Activated CD4-positive, alpha-beta memory T cell treated with anti-CD3 and anti-CD28 coated beads for 36 hours (primary cell): ENCODE data around the gene SLC25A24. TPM values are rescaled to one million over a fixed set of nuclear protein-coding genes. Genes with fewer than 3 reads are reported as not detected.

Experiments used
- CTCF ChIA-PET: fragments of 350-600 bp; sonication (Branson Sonifier 250); formaldehyde crosslinking; loops from one replicate; lab custom pipeline; 2021; ENCODE audit warnings: antibody characterized with exemption, inconsistent platforms; lab: Charles Lee
- POLR2A ChIA-PET: fragments of 350-600 bp; sonication (Branson Sonifier 250); formaldehyde crosslinking; loops from one replicate; lab custom pipeline; 2021; ENCODE audit warnings: antibody characterized with exemption; lab: Charles Lee
- DNase-seq: peaks from one replicate; pipeline ENCODE4 v3.0.0-alpha.2; 2020
- H3K27ac Mint-ChIP-seq: one replicate; pipeline ENCODE4 v1.8.0; 2021; ENCODE audit warnings: mixed read lengths
- H3K27me3 Mint-ChIP-seq: one replicate; pipeline ENCODE4 v1.8.0; 2021; ENCODE audit warnings: mixed read lengths
- H3K36me3 Mint-ChIP-seq: one replicate; pipeline ENCODE4 v1.8.0; 2021; ENCODE audit warnings: mixed read lengths
- H3K4me1 Mint-ChIP-seq: one replicate; pipeline ENCODE4 v1.8.0; 2021; ENCODE audit warnings: low read depth, mixed read lengths
- H3K4me3 Mint-ChIP-seq: one replicate; pipeline ENCODE4 v1.8.0; 2021; ENCODE audit warnings: mild to moderate bottlenecking, mixed read lengths
- H3K9me3 Mint-ChIP-seq: one replicate; pipeline ENCODE4 v1.8.0; 2021; ENCODE audit warnings: mixed read lengths
- intact Hi-C: fragments of 100-400 bp; cut with micrococcal nuclease; formaldehyde crosslinking; loops from one replicate; pipeline ENCODE4 v1.15.1; 2023
- total RNA-seq, 2 experiments: library from RNA; stranded (reverse); gene quantifications; one replicate each; pipeline ENCODE4 v1.2.3, GENCODE V29; 2021

Gene SLC25A24
- total RNA-seq, 2 experiments from 2014 or later = 18.1 to 19.4 TPM

GRCh38 chr1:108129999-108130398 lies 70.1 kb downstream of the SLC25A24 start:
- no peak for DNase-seq
- peaks cover 9% of the 10 kb centered on the region for H3K9me3 Mint-ChIP-seq
- peaks cover 4% of the 10 kb centered on the region for H3K4me1 Mint-ChIP-seq
- POLR2A ChIA-PET = no interaction called here
- intact Hi-C loops = loop anchor here (5.0 kb wide), 2 partner anchors 48 to 168 kb away; no protein-coding TSS in a partner anchor
- H3K27ac Mint-ChIP-seq = no peak overlapping the region
- H3K36me3 Mint-ChIP-seq = peaks cover 14% of the 10 kb centered on the region
- H3K4me3 Mint-ChIP-seq = no peak overlapping the region
- CTCF ChIA-PET = interaction anchor here (0.6 to 9.2 kb wide), 2 partner anchors 7 to 349 kb away, joined by 6 to 423 read pairs; no protein-coding TSS in a partner anchor
- no peaks in the 10 kb centered on the region for H3K27me3 Mint-ChIP-seq

DNA sequence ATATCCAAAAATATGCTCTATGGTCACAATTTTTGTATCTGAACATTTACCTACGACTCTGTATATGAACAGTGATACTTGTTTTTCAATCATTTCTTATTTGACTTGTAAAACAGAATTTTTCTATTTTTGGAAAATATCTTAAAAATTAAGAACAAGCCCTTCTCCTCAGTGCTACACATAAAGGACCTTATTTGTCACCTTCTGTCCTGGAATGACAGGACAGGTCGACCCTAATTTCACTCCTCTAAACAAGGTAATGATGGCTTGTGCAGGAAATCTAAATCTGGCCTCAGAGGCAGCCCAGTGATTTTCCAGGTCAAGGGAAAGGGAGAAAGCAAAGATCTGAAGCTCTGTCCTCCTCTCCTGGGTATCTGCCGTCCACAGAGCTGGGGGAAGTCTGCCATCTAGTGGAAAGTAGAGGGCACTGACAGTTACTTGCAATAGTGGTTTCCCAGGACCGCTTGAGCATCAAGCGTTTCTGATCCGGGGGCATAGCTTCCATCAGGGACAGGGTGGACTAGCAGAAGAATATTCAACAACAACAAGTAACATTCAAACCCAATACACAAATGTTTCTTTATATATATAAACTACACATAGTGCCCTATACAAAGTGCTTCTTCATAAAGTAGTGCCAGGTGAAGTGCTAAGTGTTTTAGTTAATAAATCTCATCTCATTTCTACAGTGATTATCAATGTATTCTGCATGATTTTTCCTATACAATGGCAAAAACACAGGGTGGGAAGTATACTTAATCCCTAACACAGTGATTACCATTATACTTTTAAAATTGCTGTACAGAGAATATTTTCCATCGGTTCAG lies 74.6 kb downstream of the SLC25A24 start:
- intact Hi-C loops = loop anchor here (1.0 to 5.0 kb wide), 5 partner anchors 43 to 343 kb away; no protein-coding TSS in a partner anchor

DNA sequence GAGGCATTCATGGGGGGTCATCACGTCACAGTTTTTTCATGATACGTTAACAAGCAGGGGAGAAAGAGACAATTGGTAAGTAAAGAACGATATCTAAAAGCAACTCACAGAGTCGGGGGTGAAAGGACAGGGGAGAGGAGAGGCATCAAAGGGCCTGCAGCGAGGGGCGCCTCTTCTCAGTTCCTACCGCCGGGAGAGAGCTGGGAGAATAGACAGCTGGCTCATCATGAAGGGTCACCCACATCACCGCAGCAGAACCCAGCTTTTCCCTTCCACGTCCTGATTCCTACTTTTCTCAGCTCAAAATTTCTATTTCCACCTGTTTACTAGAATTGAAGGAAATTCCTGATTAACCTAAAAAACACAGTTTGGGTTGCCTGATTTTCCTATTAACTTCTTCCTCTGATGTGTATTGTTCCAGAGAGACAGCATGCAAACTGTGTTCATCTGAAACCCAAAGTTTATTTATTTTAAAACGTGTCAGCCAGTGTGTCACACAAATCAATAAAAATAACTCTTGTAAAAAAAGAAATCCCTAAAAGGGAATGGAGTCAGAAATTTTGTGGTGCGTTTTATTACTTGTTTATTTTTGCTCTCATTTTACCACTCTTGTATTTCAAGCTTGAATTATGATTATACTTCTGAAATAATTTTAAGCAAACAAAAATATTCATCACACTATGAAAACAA lies 75.4 kb downstream of the SLC25A24 start:
- DNase-seq = no peak
- intact Hi-C loops = loop anchor here (1.0 to 5.0 kb wide), 5 partner anchors 42 to 342 kb away; no protein-coding TSS in a partner anchor
- Mint-ChIP-seq H3K4me3 (no peak overlapping the region), H3K27ac (no peak overlapping the region), H3K36me3 (no peaks in the 10 kb centered on the region), H3K9me3 (no peaks in the 10 kb centered on the region), H3K27me3 (peaks cover 5% of the 10 kb centered on the region), H3K4me1 (peaks cover 4% of the 10 kb centered on the region)
- POLR2A ChIA-PET = interaction anchor here (2.4 kb wide), 1 partner anchor 343 kb away, joined by 6 read pairs; no protein-coding TSS in a partner anchor
- CTCF ChIA-PET = interaction anchor here (0.6 to 9.2 kb wide), 31 partner anchors 11 to 694 kb away, joined by 3 to 423 read pairs (median 4); partner anchors contain the start of genes SLC25A24 and VAV3

More for the DNA sequence above, 74.6 kb downstream of the SLC25A24 start:
- Mint-ChIP-seq H3K4me1 (peaks cover 4% of the 10 kb centered on the region), H3K27ac (no peak overlapping the region), H3K36me3 (no peaks in the 10 kb centered on the region), H3K9me3 (no peaks in the 10 kb centered on the region), H3K4me3 (no peak overlapping the region), H3K27me3 (no peaks in the 10 kb centered on the region)
- POLR2A ChIA-PET = interaction anchor here (2.4 kb wide), 1 partner anchor 343 kb away, joined by 6 read pairs; no protein-coding TSS in a partner anchor
- DNase-seq = peak; percentile 71
- CTCF ChIA-PET = interaction anchor here (0.6 to 9.2 kb wide), 35 partner anchors 11 to 695 kb away, joined by 3 to 423 read pairs (median 4); partner anchors contain the start of genes SLC25A24 and VAV3

DNA sequence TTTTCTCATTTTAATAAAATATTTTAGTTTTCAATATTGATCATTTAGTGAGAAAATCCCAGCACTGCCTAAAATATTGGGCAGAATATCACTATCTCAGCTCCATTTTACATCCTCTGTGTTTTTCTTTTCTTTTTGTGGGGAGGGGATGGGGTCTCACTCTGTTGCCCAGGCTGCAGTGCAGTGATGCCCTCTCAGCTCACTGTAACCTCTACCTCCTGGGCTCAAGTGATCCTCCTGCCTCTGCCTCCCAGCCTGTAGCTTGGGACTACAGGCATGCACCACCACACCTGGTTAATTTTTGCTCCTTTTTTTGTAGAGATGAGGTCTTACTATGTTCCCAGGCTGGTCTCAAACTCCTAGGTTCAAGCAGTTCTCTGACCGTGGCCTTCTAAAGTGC lies 76.1 kb downstream of the SLC25A24 start:
- no peak for DNase-seq
- H3K4me1 Mint-ChIP-seq = peaks cover 4% of the 10 kb centered on the region
- H3K27ac Mint-ChIP-seq = no peak overlapping the region
- no peaks in the 10 kb centered on the region for H3K9me3 Mint-ChIP-seq
- H3K4me3 Mint-ChIP-seq = no peak overlapping the region
- intact Hi-C loops = no loop called here
- peaks cover 5% of the 10 kb centered on the region for H3K27me3 Mint-ChIP-seq
- POLR2A ChIA-PET = no interaction called here
- H3K36me3 Mint-ChIP-seq = no peaks in the 10 kb centered on the region
- CTCF ChIA-PET = interaction anchor here (0.9 to 9.2 kb wide), 10 partner anchors 18 to 693 kb away, joined by 3 to 423 read pairs (median 6); partner anchors contain the start of gene VAV3

GRCh38 chr1:108121358-108122143 lies 78.6 kb downstream of the SLC25A24 start:
- Mint-ChIP-seq H3K36me3 (no peaks in the 10 kb centered on the region), H3K4me1 (peaks cover 8% of the 10 kb centered on the region), H3K9me3 (no peaks in the 10 kb centered on the region), H3K27ac (no peak overlapping the region), H3K27me3 (peaks cover 5% of the 10 kb centered on the region), H3K4me3 (no peak overlapping the region)
- ChIA-PET POLR2A (no interaction called here), CTCF (interaction anchor here (0.6 to 1.7 kb wide), 2 partner anchors 337 to 339 kb away, joined by 3 to 7 read pairs; no protein-coding TSS in a partner anchor)
- intact Hi-C loops = no loop called here
- DNase-seq = no peak

DNA sequence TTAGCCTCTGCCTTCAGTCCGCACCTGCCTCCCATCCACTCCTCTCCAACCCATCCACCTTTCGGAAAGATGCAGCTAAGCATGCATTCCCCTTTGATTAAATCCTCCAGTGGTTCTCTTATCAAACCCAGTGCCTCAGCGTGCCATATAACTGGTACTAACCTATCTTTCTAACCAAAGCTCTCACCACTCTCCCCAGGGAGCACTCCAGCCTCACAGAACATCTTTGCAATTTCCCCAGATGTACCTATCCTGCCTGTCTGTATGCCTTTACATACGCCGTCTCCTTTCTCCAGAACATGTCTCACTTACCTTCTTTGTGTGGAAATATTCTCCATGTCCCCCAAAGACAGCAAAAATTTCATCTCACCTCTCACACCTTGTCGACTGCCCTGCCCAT lies 80.0 kb downstream of the SLC25A24 start:
- DNase-seq = no peak
- intact Hi-C loops = no loop called here
- H3K4me1 Mint-ChIP-seq = peaks cover 4% of the 10 kb centered on the region
- ChIA-PET CTCF (interaction anchor here (1.7 kb wide), 1 partner anchor 338 kb away, joined by 7 read pairs; no protein-coding TSS in a partner anchor), POLR2A (no interaction called here)
- H3K4me3 Mint-ChIP-seq = no peak overlapping the region
- peaks cover 5% of the 10 kb centered on the region for H3K27me3 Mint-ChIP-seq
- no peaks in the 10 kb centered on the region for H3K9me3 Mint-ChIP-seq
- no peak overlapping the region for H3K27ac Mint-ChIP-seq
- no peaks in the 10 kb centered on the region for H3K36me3 Mint-ChIP-seq

DNA sequence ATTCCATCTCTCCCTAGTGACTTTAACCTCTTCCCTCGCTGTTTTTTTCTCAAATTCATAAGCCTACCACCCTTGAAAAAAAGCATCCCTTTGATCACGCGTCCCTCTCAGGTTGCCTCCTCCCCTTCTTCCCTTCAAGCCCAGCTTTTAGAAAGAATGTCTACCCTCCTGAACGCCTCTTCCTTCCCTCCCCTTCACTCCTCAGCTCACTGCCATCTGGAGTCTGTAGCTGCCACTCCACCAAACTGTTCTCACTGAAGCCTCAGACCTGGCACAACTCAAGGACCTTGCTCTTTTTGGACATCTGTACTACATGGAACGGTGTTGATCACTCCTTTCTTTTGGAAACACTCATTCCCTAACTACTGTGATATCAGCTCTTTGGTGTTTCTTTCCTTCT lies 80.6 kb downstream of the SLC25A24 start:
- Mint-ChIP-seq H3K9me3 (no peaks in the 10 kb centered on the region), H3K36me3 (no peaks in the 10 kb centered on the region), H3K27me3 (peaks cover 5% of the 10 kb centered on the region), H3K4me3 (no peak overlapping the region), H3K27ac (no peak overlapping the region), H3K4me1 (peaks cover 4% of the 10 kb centered on the region)
- ChIA-PET CTCF (interaction anchor here (1.3 to 1.7 kb wide), 2 partner anchors 337 to 339 kb away, joined by 3 to 7 read pairs; no protein-coding TSS in a partner anchor), POLR2A (no interaction called here)
- DNase-seq = no peak
- intact Hi-C loops = no loop called here

DNA sequence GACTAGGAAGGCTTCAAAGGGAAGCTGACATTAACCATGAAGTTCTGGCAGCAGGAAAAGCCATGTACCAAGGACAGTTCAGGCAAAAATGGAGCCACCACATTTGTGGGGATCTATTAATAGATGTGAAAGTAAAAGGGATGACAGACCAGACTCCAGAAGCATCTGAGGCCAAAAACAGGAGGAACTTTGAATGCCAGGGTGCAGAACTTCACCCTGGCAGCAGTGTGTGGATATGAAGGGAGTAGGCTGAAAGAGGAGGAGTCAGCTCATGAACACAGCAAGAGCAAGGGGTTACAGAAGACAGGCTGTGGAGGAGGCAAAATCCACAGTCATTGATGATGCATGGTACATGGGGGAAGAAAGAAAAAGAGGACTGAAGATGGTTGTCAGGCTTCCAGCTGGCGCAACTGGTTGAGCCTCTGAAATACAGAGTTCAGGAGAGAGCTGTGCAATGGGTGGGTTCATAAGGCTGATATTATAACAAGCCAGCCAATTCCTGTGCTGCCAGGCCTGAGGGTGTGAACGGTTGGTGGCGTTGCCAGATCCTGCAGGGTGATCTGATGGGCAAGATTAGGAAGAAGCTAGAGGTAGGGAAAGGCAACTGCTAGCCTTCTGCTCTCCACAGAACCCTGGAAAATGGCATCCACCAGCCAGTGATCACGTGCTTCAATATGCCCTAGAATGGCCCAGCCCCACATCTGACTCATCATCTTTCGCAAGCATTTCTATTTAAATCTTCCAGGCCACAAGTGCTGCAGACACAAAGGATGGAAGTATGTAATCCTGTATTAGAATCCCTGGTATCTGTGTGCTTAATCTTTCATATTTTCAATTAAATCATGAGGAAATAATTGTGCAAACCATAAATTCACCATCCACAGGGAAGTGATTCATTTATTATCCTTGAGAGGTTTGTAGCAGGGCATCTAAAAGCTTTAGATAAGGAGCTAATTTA lies 81.9 kb downstream of the SLC25A24 start:
- H3K4me1 Mint-ChIP-seq = peaks cover 4% of the 10 kb centered on the region
- H3K4me3 Mint-ChIP-seq = no peak overlapping the region
- intact Hi-C loops = no loop called here
- CTCF ChIA-PET = interaction anchor here (0.8 to 2.1 kb wide), 3 partner anchors 206 to 337 kb away, joined by 3 to 17 read pairs (median 3); no protein-coding TSS in a partner anchor
- no peaks in the 10 kb centered on the region for H3K9me3 Mint-ChIP-seq
- no peak overlapping the region for H3K27ac Mint-ChIP-seq
- POLR2A ChIA-PET = interaction anchor here (1.2 kb wide), 1 partner anchor 154 kb away, joined by 4 read pairs; no protein-coding TSS in a partner anchor
- peak; percentile 15 for DNase-seq
- no peaks in the 10 kb centered on the region for H3K36me3 Mint-ChIP-seq
- peaks cover 5% of the 10 kb centered on the region for H3K27me3 Mint-ChIP-seq

- intact Hi-C loops = no loop called here
- Mint-ChIP-seq H3K9me3 (no peaks in the 10 kb centered on the region), H3K4me3 (no peak overlapping the region), H3K36me3 (no peaks in the 10 kb centered on the region), H3K27ac (no peak overlapping the region), H3K4me1 (peaks cover 4% of the 10 kb centered on the region), H3K27me3 (peaks cover 5% of the 10 kb centered on the region)
- no peak for DNase-seq
- ChIA-PET POLR2A (no interaction called here), CTCF (interaction anchor here (2.1 kb wide), 1 partner anchor 335 kb away, joined by 17 read pairs; no protein-coding TSS in a partner anchor)
Measured at GRCh38 chr1:108117237-108117636, 82.9 kb downstream of the SLC25A24 start.

GRCh38 chr1:108114033-108114599 lies 86.0 kb downstream of the SLC25A24 start:
- POLR2A ChIA-PET = no interaction called here
- H3K27me3 Mint-ChIP-seq = no peaks in the 10 kb centered on the region

More at GRCh38 chr1:108114033-108114599, 86.0 kb downstream of the SLC25A24 start:
- DNase-seq = no peak
- intact Hi-C loops = no loop called here
- Mint-ChIP-seq H3K4me1 (peaks cover 4% of the 10 kb centered on the region), H3K36me3 (no peaks in the 10 kb centered on the region), H3K27ac (no peak overlapping the region), H3K9me3 (no peaks in the 10 kb centered on the region), H3K4me3 (no peak overlapping the region)
- CTCF ChIA-PET = no interaction called here
